Measurements from ENCODE around the gene KIF6.

Gene KIF6

GRCh38 chr6:39693206-39693605 is 32.0 kb downstream of the KIF6 start:
- TF ChIP-seq GATA3 (IDR thresholded peaks at IDR 0.05; ENCODE audit: low read depth, low read length) = no peak
- no peak for TF ChIP-seq GATA2 (IDR thresholded peaks at IDR 0.05; ENCODE audit: low read depth, low read length)

GRCh38 chr6:39688494-39688893 is 36.7 kb downstream of the KIF6 start:
- TF ChIP-seq GATA3 (IDR thresholded peaks at IDR 0.05; ENCODE audit: low read depth, low read length) = no peak
- no peak for TF ChIP-seq GATA2 (IDR thresholded peaks at IDR 0.05; ENCODE audit: low read depth, low read length)

GRCh38 chr6:39686976-39687375 is 38.2 kb downstream of the KIF6 start:
- TF ChIP-seq GATA2 (IDR thresholded peaks at IDR 0.05; ENCODE audit: low read depth, low read length) = no peak
- TF ChIP-seq GATA3 (IDR thresholded peaks at IDR 0.05; ENCODE audit: low read depth, low read length) = no peak

- TF ChIP-seq GATA3 (IDR thresholded peaks at IDR 0.05; ENCODE audit: low read depth, low read length) (no peak), GATA2 (IDR thresholded peaks at IDR 0.05; ENCODE audit: low read depth, low read length) (no peak)
These were observed 39.3 kb downstream of the KIF6 start for GRCh38 chr6:39685938-39686337.

- no peak for TF ChIP-seq GATA3 (IDR thresholded peaks at IDR 0.05; ENCODE audit: low read depth, low read length)
- no peak for TF ChIP-seq GATA2 (IDR thresholded peaks at IDR 0.05; ENCODE audit: low read depth, low read length)
These were observed 39.8 kb downstream of the KIF6 start for GRCh38 chr6:39685489-39685826.

- TF ChIP-seq GATA2 (IDR thresholded peaks at IDR 0.05; ENCODE audit: low read depth, low read length) (no peak), GATA3 (IDR thresholded peaks at IDR 0.05; ENCODE audit: low read depth, low read length) (no peak)
These were observed 40.3 kb downstream of the KIF6 start for GRCh38 chr6:39684790-39685488.

- TF ChIP-seq GATA3 (IDR thresholded peaks at IDR 0.05; ENCODE audit: low read depth, low read length) (no peak), GATA2 (IDR thresholded peaks at IDR 0.05; ENCODE audit: low read depth, low read length) (no peak)
These were observed 43.5 kb downstream of the KIF6 start for GRCh38 chr6:39681674-39682121.

GRCh38 chr6:39678914-39679313 is 46.3 kb downstream of the KIF6 start:
- TF ChIP-seq GATA3 (IDR thresholded peaks at IDR 0.05; ENCODE audit: low read depth, low read length) (no peak), GATA2 (IDR thresholded peaks at IDR 0.05; ENCODE audit: low read depth, low read length) (no peak)

- TF ChIP-seq GATA2 (IDR thresholded peaks at IDR 0.05; ENCODE audit: low read depth, low read length) = no peak
- TF ChIP-seq GATA3 (IDR thresholded peaks at IDR 0.05; ENCODE audit: low read depth, low read length) = no peak
These were observed 54.7 kb downstream of the KIF6 start for GRCh38 chr6:39670519-39670918.

GRCh38 chr6:39669973-39670342 is 55.2 kb downstream of the KIF6 start:
- TF ChIP-seq GATA3 (IDR thresholded peaks at IDR 0.05; ENCODE audit: low read depth, low read length) (no peak), GATA2 (IDR thresholded peaks at IDR 0.05; ENCODE audit: low read depth, low read length) (no peak)

GRCh38 chr6:39669207-39669972 is 55.8 kb downstream of the KIF6 start:
- TF ChIP-seq GATA3 (IDR thresholded peaks at IDR 0.05; ENCODE audit: low read depth, low read length) = no peak
- TF ChIP-seq GATA2 (IDR thresholded peaks at IDR 0.05; ENCODE audit: low read depth, low read length) = no peak

- TF ChIP-seq GATA3 (IDR thresholded peaks at IDR 0.05; ENCODE audit: low read depth, low read length) = no peak
- no peak for TF ChIP-seq GATA2 (IDR thresholded peaks at IDR 0.05; ENCODE audit: low read depth, low read length)
These were observed 58.3 kb downstream of the KIF6 start for GRCh38 chr6:39666706-39667489.

- no peak for TF ChIP-seq GATA2 (IDR thresholded peaks at IDR 0.05; ENCODE audit: low read depth, low read length)
- TF ChIP-seq GATA3 (IDR thresholded peaks at IDR 0.05; ENCODE audit: low read depth, low read length) = no peak
These were observed 59.3 kb downstream of the KIF6 start for GRCh38 chr6:39665861-39666260.

GRCh38 chr6:39664173-39664572 is 61.0 kb downstream of the KIF6 start:
- TF ChIP-seq GATA3 (IDR thresholded peaks at IDR 0.05; ENCODE audit: low read depth, low read length) (no peak), GATA2 (IDR thresholded peaks at IDR 0.05; ENCODE audit: low read depth, low read length) (no peak)

All from SH-SY5Y (cell line).